ENCODE measurements around the gene PCDH7. TPM values are rescaled to one million over a fixed set of nuclear protein-coding genes. Genes with fewer than 3 reads are reported as not detected.

The PCDH7 gene
- total RNA-seq, 1 experiment from 2014 or later: 0.10 TPM

DNA sequence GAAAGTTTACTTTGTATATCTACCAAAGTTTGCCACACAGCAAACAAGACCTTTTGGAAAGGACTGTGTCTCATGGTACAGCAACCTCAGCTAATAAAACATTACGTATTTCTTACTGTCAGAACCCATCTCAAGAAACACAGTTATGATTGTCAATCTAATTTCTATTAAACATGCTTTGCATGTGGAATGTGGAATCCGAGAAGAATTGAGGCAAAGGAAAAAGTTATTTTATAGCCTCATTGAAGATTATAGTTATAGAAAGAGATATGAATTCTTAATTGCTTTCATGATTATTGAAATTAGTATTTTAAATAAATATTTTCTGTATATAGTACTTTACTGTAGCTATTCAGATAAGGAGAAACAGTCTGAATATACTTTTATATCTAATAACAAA, 5.4 kb downstream of the PCDH7 start:
- no peak for DNase-seq (ENCODE audit: low spot score)
- in situ Hi-C loops (cut with HindIII; ENCODE audit: low sequenced_read_pairs): no loop called here

GRCh38 chr4:30726090-30726675, 6.0 kb downstream of the PCDH7 start:
- in situ Hi-C loops (cut with HindIII; ENCODE audit: low sequenced_read_pairs): no loop called here
- DNase-seq (ENCODE audit: low spot score): no peak

DNA sequence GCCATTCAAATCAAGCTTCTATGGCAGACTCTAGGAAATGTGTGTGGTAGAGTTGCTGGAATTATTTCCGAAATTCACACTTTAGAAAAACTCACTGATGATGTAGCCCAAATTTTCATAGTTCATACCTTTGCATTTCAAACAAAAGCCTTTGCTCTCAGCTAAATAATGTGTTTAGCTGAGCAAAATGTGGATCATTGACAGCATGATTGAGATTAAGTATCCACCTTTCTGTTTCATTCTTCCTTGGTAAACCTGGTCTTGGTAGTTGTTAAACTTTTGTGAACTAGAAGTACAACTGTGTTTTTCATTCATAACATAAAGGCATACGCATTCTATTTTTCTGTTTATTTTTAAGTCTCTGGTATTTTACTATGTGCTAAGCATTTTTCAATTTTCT, 7.2 kb downstream of the PCDH7 start:
- no peak for DNase-seq (ENCODE audit: low spot score)
- in situ Hi-C loops (cut with HindIII; ENCODE audit: low sequenced_read_pairs): no loop called here

DNA sequence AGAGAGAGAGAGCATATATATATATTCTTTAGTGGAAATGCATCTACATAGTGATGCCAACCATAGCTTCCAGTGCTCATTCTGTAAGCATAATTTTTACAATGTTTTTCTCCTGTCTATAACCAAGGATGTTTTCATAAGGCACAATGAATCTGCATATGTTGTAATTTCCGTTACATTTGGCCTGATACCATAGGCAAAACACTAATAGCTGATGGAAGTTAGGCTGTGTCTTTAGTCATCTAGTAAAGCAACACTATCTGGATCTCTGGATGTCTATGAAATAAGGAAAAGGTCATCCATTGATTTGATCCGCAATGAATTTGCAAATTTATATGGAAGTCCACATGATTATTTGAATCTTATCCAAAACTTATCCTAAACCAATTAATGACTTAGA, 8.1 kb downstream of the PCDH7 start:
- in situ Hi-C loops (cut with HindIII; ENCODE audit: low sequenced_read_pairs): no loop called here
- DNase-seq (ENCODE audit: low spot score): no peak

GRCh38 chr4:30743897-30744296, 23.7 kb downstream of the PCDH7 start:
- in situ Hi-C loops (cut with HindIII; ENCODE audit: low sequenced_read_pairs): no loop called here
- no peak for DNase-seq (ENCODE audit: low spot score)

- in situ Hi-C loops (cut with HindIII; ENCODE audit: low sequenced_read_pairs): no loop called here
- DNase-seq (ENCODE audit: low spot score): no peak
These were observed 24.2 kb downstream of the PCDH7 start for GRCh38 chr4:30744386-30744785.

- in situ Hi-C loops (cut with HindIII; ENCODE audit: low sequenced_read_pairs): no loop called here
- no peak for DNase-seq (ENCODE audit: low spot score)
These were observed 24.9 kb downstream of the PCDH7 start for GRCh38 chr4:30744957-30745640.

DNA sequence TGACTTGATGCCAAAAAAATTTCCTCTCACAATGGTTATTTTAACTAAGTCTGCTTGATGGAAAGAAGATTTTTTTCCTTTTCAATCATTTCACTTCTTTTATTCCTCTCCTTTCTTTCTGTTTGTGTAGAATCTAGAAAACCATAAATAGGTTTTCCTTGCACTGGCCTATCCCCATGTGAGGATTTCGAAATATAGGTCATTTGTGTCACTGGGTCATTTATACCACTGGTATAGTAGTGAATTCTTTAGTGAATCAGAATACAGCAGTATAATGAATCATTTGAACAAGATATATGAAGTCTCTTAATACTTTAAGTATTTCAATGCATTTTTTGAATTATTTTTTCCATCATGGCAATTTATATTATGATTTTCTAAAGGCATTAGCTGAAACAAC, 26.6 kb downstream of the PCDH7 start:
- DNase-seq (ENCODE audit: low spot score): no peak
- in situ Hi-C loops (cut with HindIII; ENCODE audit: low sequenced_read_pairs): no loop called here

DNA sequence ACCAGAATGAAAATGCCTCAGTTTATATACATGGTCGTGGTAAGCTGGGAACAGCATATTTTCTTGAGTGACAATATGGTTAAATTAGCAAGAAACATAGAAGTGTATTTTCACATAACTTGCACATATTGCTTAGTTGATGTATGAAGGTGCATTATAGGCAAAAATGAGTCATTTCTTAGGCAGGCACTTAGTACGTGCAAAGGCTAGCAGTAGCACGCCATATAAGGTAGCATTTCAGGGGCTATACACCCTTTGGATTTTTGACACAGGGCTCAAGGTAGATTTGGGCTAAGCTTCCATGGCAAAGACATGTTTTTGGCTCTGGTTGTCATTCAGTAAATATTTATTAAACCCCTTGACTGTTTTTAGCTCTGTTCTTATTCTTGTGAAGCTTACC, 33.1 kb downstream of the PCDH7 start:
- DNase-seq (ENCODE audit: low spot score): no peak
- in situ Hi-C loops (cut with HindIII; ENCODE audit: low sequenced_read_pairs): no loop called here

GRCh38 chr4:30754021-30754420, 33.9 kb downstream of the PCDH7 start:
- in situ Hi-C loops (cut with HindIII; ENCODE audit: low sequenced_read_pairs): no loop called here
- DNase-seq (ENCODE audit: low spot score): no peak

GRCh38 chr4:30755346-30755745, 35.2 kb downstream of the PCDH7 start:
- DNase-seq (ENCODE audit: low spot score): no peak
- in situ Hi-C loops (cut with HindIII; ENCODE audit: low sequenced_read_pairs): no loop called here

- in situ Hi-C loops (cut with HindIII; ENCODE audit: low sequenced_read_pairs): no loop called here
- no peak for DNase-seq (ENCODE audit: low spot score)
These were observed 36.4 kb downstream of the PCDH7 start for GRCh38 chr4:30756553-30756952.

GRCh38 chr4:30757357-30757756, 37.2 kb downstream of the PCDH7 start:
- in situ Hi-C loops (cut with HindIII; ENCODE audit: low sequenced_read_pairs): no loop called here
- no peak for DNase-seq (ENCODE audit: low spot score)

DNA sequence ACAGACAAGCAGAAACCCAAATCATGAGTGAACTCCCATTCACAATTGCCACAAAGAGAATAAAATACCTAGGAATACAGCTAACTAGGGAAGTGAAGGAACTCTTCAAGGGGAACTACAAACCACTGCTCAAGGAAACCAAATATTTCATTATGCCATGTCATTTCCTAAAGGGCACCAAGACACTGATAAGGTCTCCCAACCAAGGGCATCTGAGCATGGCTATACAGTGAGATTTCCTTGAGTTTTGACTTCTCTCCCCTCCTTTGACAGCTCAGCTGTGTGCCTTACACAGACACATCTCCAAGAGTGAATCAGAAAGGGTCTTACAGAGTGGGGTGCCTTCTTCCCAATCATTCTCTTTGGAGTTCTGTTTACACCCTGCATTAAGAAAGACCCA, 40.4 kb downstream of the PCDH7 start:
- no peak for DNase-seq (ENCODE audit: low spot score)
- in situ Hi-C loops (cut with HindIII; ENCODE audit: low sequenced_read_pairs): no loop called here

DNA sequence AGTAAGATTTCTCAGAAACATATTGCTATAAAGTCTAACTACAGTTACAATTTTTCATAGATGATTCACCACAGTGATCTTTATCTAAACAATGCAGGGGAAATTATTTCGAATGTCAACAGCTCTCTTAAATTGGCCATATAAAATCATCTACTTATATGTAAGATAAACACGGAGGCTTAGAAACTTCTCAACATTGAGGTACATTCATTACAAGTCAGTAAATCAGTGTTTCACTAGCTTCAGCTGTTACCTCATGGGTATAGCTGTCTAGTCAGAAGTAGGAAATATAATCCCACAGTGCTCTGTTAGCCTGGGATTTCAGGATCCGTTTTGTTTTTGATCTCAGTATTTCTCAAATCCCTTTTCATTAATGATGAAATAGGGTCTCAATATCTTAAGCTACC, 43.2 kb downstream of the PCDH7 start:
- no peak for DNase-seq (ENCODE audit: low spot score)
- in situ Hi-C loops (cut with HindIII; ENCODE audit: low sequenced_read_pairs): no loop called here

DNA sequence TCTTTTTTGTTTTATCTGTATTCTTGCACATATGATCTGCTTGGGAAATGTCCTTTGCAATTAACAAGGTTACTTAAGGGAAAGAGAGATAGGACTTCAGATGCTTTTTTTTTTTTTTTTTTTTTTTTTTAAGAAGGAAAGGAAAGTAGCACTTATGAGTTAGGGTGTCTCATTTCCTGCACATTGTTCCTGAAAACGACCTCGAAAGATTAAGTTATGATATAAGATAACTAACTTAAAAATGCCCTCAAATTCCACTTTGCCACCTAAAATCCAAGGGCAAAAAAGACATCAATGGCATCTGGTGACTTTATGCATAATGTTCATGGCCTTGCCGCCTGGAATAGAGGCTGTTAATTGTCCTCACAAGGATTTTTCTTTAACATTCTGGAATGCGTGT, 44.9 kb downstream of the PCDH7 start:
- in situ Hi-C loops (cut with HindIII; ENCODE audit: low sequenced_read_pairs): no loop called here
- no peak for DNase-seq (ENCODE audit: low spot score)

GRCh38 chr4:30767147-30767845, 47.1 kb downstream of the PCDH7 start:
- in situ Hi-C loops (cut with HindIII; ENCODE audit: low sequenced_read_pairs): no loop called here
- no peak for DNase-seq (ENCODE audit: low spot score)

GRCh38 chr4:30768277-30768676, 48.1 kb downstream of the PCDH7 start:
- no peak for DNase-seq (ENCODE audit: low spot score)
- in situ Hi-C loops (cut with HindIII; ENCODE audit: low sequenced_read_pairs): no loop called here

GRCh38 chr4:30769093-30769492, 48.9 kb downstream of the PCDH7 start:
- DNase-seq (ENCODE audit: low spot score): no peak
- in situ Hi-C loops (cut with HindIII; ENCODE audit: low sequenced_read_pairs): no loop called here

GRCh38 chr4:30770049-30770549, 49.9 kb downstream of the PCDH7 start:
- no peak for DNase-seq (ENCODE audit: low spot score)
- in situ Hi-C loops (cut with HindIII; ENCODE audit: low sequenced_read_pairs): no loop called here

DNA sequence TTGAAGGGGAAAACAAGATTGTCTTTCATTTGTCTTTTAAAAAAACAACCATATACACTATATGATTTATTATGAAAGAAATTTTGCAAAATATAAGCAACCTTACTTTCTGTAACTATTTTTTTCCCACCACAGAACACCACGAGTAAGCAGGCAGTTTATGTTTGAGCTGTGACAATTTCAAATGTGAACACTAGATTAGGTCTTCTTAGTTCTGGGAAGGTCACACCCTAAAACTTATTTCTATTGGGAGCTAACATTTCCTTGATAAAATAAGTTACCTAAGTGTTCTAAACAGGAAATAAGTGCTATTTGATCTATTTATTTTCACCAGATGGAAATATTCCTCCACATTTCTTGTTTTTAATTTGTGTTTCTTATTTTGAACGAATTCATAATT, 50.6 kb downstream of the PCDH7 start:
- in situ Hi-C loops (cut with HindIII; ENCODE audit: low sequenced_read_pairs): no loop called here
- no peak for DNase-seq (ENCODE audit: low spot score)

All from G401 (cell line).